Sigmoid colon (tissue), 7 donors: ENCODE data around the gene CPS1. TPM values are rescaled to one million over a fixed set of nuclear protein-coding genes. Genes with fewer than 3 reads are reported as not detected.

Experiments
- DNase-seq: peaks from one replicate; pipeline ENCODE4 v3.0.0-alpha.2; 2019
- H3K27ac ChIP-seq, 4 donors: fragments of 200-600 bp; sonication (generic); one replicate each; pipeline ENCODE4 v1.5.1; 2016 to 2019; ENCODE audit warnings: mild to moderate bottlenecking in 1 of 4
- H3K27me3 ChIP-seq, 3 donors: fragments of 200-600 bp; sonication (generic); one replicate each; pipeline ENCODE4 v1.5.1; 2019; ENCODE audit warnings: mild to moderate bottlenecking in 1 of 3
- H3K36me3 ChIP-seq, 4 donors: fragments of 200-600 bp; sonication (generic); one replicate each; pipeline ENCODE4 v1.5.1; 2016 to 2019
- H3K4me1 ChIP-seq, 4 donors: fragments of 200-600 bp; sonication (generic); one replicate each; pipeline ENCODE4 v1.5.1; 2017 to 2019
- H3K4me3 ChIP-seq, 4 donors: fragments of 200-600 bp; sonication (generic); one replicate each; pipeline ENCODE4 v1.5.1; 2017 to 2019; ENCODE audit warnings: mild to moderate bottlenecking in 2 of 4, moderate library complexity in 1 of 4
- H3K9me3 ChIP-seq, 4 donors: fragments of 200-600 bp in 3 of 4; sonication (generic) in 3 of 4; one replicate each; pipeline versions ENCODE4 v1.5.1 to v1.6.1; 2013 to 2019
- EP300 ChIP-seq, 4 donors: sonication (generic); formaldehyde crosslinking; IDR thresholded peaks; one replicate each; pipeline ENCODE4 v1.6.1; 2017; ENCODE audit warnings: antibody characterized with exemption in 4 of 4
- POLR2A ChIP-seq, 2 donors: fragments of 450-650 bp; IDR thresholded peaks; one replicate each; pipeline ENCODE4 v1.6.1; 2016; ENCODE audit warnings: antibody characterized with exemption in 2 of 2, mild to moderate bottlenecking in 2 of 2, moderate library complexity in 2 of 2
- POLR2AphosphoS5 ChIP-seq, 4 donors: sonication (generic); formaldehyde crosslinking; IDR thresholded peaks; one replicate each; pipeline ENCODE4 v1.6.1; 2017; ENCODE audit warnings: antibody characterized with exemption in 4 of 4
- WGBS, 2 donors: extraction: QIAGEN DNeasy Blood & Tissue Kit; methylation state at CpG; one replicate each; pipeline ENCODE4 v1.1.7; 2013; 5-methylcytosine and 5-hydroxymethylcytosine counted together
- intact Hi-C: fragments of 100-400 bp; cut with DNase I; formaldehyde crosslinking; loops from one replicate; pipeline ENCODE4 v1.15.1; 2023
- polyA plus RNA-seq, 3 donors: library from polyadenylated mRNA; stranded (reverse); fragments of 200-250 nt; gene quantifications; one replicate each; pipeline ENCODE4 v1.2.3, GENCODE V29; 2013
- total RNA-seq, 4 donors: library from RNA; depleted of rRNA; stranded (reverse); fragments of >200 nt; gene quantifications; one replicate each; pipeline ENCODE4 v1.1.0, GENCODE V29; 2016
- TF ChIP-seq, protein P1 (sequence below), 4 experiments: fragments of 450-650 bp in 3 of 4; fragments of 200-600 bp in 1 of 4; IDR thresholded peaks; one replicate each; pipeline ENCODE4 v1.5.1; 2016 to 2019; ENCODE audit warnings: antibody characterized with exemption in 4 of 4, mild to moderate bottlenecking in 3 of 4, moderate library complexity in 2 of 4
- donor health status: healthy with polysubstance abuse.
- donor health status: Bipolar disorder and iron deficiency.
- donor health status: healthy.

The CPS1 gene
- total and polyA plus RNA-seq, 7 donors, result 0.29 to 2.9 (median 2.2) TPM; not detected in 2

DNA sequence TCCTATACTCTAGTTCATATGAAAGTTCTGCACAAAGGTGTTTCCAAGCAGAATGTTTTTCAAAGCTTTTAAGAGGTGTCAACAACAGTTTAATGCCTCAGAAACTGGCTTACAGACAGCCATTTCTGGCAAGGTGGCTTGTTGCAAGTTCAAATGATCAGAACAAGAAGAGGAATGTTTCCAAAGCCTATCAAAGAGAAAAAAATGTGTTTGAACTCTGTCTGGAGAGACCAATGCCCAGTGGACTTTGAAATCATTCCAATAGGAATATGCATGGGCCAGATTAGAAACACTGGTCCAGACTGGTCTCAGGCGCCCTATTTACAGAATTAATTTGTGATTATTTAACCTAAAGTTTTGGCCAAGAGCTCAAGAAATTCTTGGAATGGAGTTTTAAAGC lies 106.2 kb downstream of the CPS1 start:
- DNase-seq, result no peak
- no peaks in the 10 kb centered on the region for H3K9me3 ChIP-seq
- 61 to 88% methylated on average over 1 of the region's 1 CpG for WGBS, 2 donors
- intact Hi-C loops, result no loop called here
- no peak overlapping the region for H3K4me3 ChIP-seq
- no peak overlapping the region for H3K27ac ChIP-seq
- no peaks in the 10 kb centered on the region for H3K36me3 ChIP-seq
- TF ChIP-seq, protein P1, sequence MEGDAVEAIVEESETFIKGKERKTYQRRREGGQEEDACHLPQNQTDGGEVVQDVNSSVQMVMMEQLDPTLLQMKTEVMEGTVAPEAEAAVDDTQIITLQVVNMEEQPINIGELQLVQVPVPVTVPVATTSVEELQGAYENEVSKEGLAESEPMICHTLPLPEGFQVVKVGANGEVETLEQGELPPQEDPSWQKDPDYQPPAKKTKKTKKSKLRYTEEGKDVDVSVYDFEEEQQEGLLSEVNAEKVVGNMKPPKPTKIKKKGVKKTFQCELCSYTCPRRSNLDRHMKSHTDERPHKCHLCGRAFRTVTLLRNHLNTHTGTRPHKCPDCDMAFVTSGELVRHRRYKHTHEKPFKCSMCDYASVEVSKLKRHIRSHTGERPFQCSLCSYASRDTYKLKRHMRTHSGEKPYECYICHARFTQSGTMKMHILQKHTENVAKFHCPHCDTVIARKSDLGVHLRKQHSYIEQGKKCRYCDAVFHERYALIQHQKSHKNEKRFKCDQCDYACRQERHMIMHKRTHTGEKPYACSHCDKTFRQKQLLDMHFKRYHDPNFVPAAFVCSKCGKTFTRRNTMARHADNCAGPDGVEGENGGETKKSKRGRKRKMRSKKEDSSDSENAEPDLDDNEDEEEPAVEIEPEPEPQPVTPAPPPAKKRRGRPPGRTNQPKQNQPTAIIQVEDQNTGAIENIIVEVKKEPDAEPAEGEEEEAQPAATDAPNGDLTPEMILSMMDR (IDR thresholded peaks at IDR 0.05), result no peak
- TF ChIP-seq EP300 (IDR thresholded peaks at IDR 0.05), result no peak
- no peak for TF ChIP-seq POLR2A (IDR thresholded peaks at IDR 0.05)
- TF ChIP-seq POLR2AphosphoS5 (IDR thresholded peaks at IDR 0.05), result no peak
- no peaks in the 10 kb centered on the region for H3K4me1 ChIP-seq
- H3K27me3 ChIP-seq, result no peaks in the 10 kb centered on the region

DNA sequence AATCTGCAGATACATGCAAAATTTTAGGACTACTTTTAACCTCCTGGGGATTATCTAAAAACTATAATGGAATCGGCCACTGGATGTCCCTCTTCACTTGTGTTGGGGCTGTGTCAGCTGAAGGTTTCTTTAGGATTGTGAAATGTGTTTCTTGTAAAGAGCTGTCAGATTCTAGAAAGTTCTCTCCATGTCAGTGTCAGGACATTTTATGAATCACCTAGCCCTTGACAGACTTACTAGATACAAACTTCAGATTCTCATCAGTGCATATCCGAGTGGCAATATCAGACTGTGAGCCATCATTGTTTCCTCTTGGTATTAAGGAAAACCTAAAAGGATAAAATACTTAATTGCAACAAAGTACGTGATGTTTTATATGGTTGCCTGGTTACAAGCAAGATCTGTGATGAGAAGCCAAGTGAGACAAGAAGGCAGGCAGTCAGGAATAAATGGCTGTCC lies 107.3 kb downstream of the CPS1 start:
- intact Hi-C loops, result no loop called here
- H3K27ac ChIP-seq, result no peak overlapping the region
- TF ChIP-seq, protein P1 (IDR thresholded peaks at IDR 0.05), result no peak
- TF ChIP-seq POLR2AphosphoS5 (IDR thresholded peaks at IDR 0.05) (no peak), POLR2A (IDR thresholded peaks at IDR 0.05) (no peak), EP300 (IDR thresholded peaks at IDR 0.05) (no peak)
- no peak overlapping the region for H3K4me3 ChIP-seq
- DNase-seq, result no peak
- H3K9me3 ChIP-seq, result no peaks in the 10 kb centered on the region
- H3K27me3 ChIP-seq, result no peaks in the 10 kb centered on the region
- H3K4me1 ChIP-seq, result no peaks in the 10 kb centered on the region
- 33 to 56% methylated on average over 3 of the region's 3 CpGs for WGBS, 2 donors
- no peaks in the 10 kb centered on the region for H3K36me3 ChIP-seq

DNA sequence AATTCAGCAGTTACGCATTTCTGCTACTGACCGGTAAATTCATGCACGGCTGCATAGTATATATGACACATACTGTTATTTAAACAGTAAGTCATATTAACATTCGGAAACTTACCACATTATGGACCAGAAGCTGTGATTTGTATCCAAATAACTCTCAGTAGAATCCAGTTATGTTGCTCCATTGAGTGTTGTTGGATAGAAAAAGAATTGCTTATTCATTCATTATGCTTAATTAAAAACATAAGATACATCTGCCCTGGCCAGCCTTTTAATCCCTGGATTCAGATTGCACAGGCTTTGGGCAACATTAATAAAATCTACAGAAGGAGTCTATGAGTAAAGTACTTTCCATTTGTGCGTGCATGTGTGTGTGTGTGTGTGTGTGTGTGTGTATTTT lies 111.3 kb downstream of the CPS1 start:
- WGBS, 2 donors, result 89 to 90% methylated on average over 5 of the region's 5 CpGs

DNA sequence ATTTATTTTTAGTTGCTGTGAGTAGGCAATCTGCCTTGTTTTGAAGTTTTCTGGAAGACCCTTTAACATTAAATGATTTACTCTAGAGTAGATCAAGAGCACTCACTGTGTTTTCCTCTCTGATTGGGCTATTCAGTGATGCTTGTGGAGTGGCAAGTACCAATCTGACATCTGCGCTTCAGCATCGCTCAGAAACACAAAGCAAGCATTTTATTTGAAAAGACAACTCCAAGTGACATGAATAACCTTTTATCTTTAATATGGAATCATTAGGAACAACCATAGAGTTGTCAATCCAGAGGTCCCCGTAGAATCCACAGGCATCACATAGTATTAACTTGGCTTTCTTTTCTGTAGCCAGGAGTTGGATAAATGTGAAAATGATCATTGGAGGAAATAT lies 114.7 kb downstream of the CPS1 start:
- Histone ChIP-seq H3K9me3 (no peaks in the 10 kb centered on the region), H3K27me3 (no peaks in the 10 kb centered on the region), H3K4me1 (no peaks in the 10 kb centered on the region), H3K36me3 (no peaks in the 10 kb centered on the region), H3K27ac (no peak overlapping the region), H3K4me3 (no peak overlapping the region)
- no peak for DNase-seq
- intact Hi-C loops, result no loop called here
- 92 to 93% methylated on average over 3 of the region's 3 CpGs for WGBS, 2 donors
- no peak for TF ChIP-seq EP300 (IDR thresholded peaks at IDR 0.05)
- TF ChIP-seq, protein P1 (IDR thresholded peaks at IDR 0.05), result no peak
- TF ChIP-seq POLR2AphosphoS5 (IDR thresholded peaks at IDR 0.05), result no peak
- TF ChIP-seq POLR2A (IDR thresholded peaks at IDR 0.05), result no peak

More for the DNA sequence above, 111.3 kb downstream of the CPS1 start:
- Histone ChIP-seq H3K36me3 (no peaks in the 10 kb centered on the region), H3K4me1 (no peaks in the 10 kb centered on the region), H3K27me3 (no peaks in the 10 kb centered on the region), H3K27ac (no peak overlapping the region), H3K4me3 (no peak overlapping the region), H3K9me3 (no peaks in the 10 kb centered on the region)
- intact Hi-C loops, result no loop called here
- no peak for TF ChIP-seq POLR2A (IDR thresholded peaks at IDR 0.05)
- TF ChIP-seq POLR2AphosphoS5 (IDR thresholded peaks at IDR 0.05), result no peak
- no peak for TF ChIP-seq EP300 (IDR thresholded peaks at IDR 0.05)
- TF ChIP-seq, protein P1 (IDR thresholded peaks at IDR 0.05), result no peak
- DNase-seq, result no peak

DNA sequence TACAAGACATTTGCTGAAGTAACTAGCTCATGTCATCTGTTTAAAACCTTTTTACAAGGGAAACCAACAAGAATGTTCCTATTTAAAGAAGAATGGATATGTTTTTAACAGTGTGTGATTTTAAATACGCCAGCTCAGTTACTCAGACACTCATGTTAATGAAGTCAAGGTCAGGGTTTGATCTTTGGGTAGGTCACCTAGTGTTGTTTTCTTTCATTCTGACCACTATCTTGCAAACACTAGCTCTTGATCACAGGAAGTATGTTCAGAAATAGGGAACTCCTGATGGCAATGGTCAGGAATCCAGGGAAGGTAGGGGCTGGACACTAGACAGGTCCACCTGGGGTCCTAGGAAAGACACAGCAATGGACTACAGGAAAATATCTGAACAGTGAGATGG lies 116.7 kb downstream of the CPS1 start:
- Histone ChIP-seq H3K27me3 (no peaks in the 10 kb centered on the region), H3K36me3 (no peaks in the 10 kb centered on the region)
- intact Hi-C loops, result no loop called here

More for the DNA sequence above, 116.7 kb downstream of the CPS1 start:
- no peak overlapping the region for H3K27ac ChIP-seq
- H3K4me3 ChIP-seq, result no peak overlapping the region
- 77 to 82% methylated on average over 1 of the region's 1 CpG for WGBS, 2 donors
- DNase-seq, result no peak
- no peaks in the 10 kb centered on the region for H3K9me3 ChIP-seq
- no peaks in the 10 kb centered on the region for H3K4me1 ChIP-seq
- TF ChIP-seq POLR2A (IDR thresholded peaks at IDR 0.05) (no peak), POLR2AphosphoS5 (IDR thresholded peaks at IDR 0.05) (no peak)
